HepG2 (cell line): Measurements from ENCODE around the gene HES6. TPM values are rescaled to one million over a fixed set of nuclear protein-coding genes. Genes with fewer than 3 reads are reported as not detected.

Experiments
- KAT8 ChIP-seq: IDR thresholded peaks from 2 replicates; pipeline ENCODE4 v1.6.1; 2016; ENCODE audit warnings: missing genetic modification reagents, missing compliant biosample characterization
- KDM4B ChIP-seq: sonication (generic); formaldehyde crosslinking; IDR thresholded peaks from 2 replicates; pipeline ENCODE4 v1.4.0; 2020; ENCODE audit warnings: missing genetic modification reagents
- MAFK ChIP-seq, 2 experiments: IDR thresholded peaks in 1 of 2; conservative IDR thresholded peaks in 1 of 2; 2 replicates each; pipeline ENCODE4 v1.6.1; 2011; ENCODE audit warnings: improper control_type of control experiment in 2 of 2, low read length in 2 of 2
- NCOR1 ChIP-seq: fragments of 200-600 bp; sonication (generic); IDR thresholded peaks from 2 replicates; pipeline ENCODE4 v1.7.0; 2017; ENCODE audit warnings: antibody characterized with exemption, low read length, borderline replicate concordance
- NFIB ChIP-seq: sonication (generic); formaldehyde crosslinking; IDR thresholded peaks from 2 replicates; pipeline ENCODE4 v1.9.0; 2021; ENCODE audit warnings: missing genetic modification reagents, mild to moderate bottlenecking, borderline replicate concordance
- NR2F2 ChIP-seq: IDR thresholded peaks from 2 replicates; pipeline ENCODE4 v1.6.1; 2012; ENCODE audit warnings: low read depth, inconsistent platforms, borderline replicate concordance
- TMF1 ChIP-seq: sonication (generic); formaldehyde crosslinking; IDR thresholded peaks from 2 replicates; pipeline ENCODE4 v1.8.1; 2022; ENCODE audit warnings: low read depth, missing genetic modification reagents
- ZBTB20 ChIP-seq: sonication (generic); formaldehyde crosslinking; IDR thresholded peaks from 2 replicates; pipeline ENCODE4 v1.8.1; 2023; ENCODE audit warnings: missing genetic modification reagents, low read depth, mild to moderate bottlenecking, borderline replicate concordance
- ZFX ChIP-seq: sonication (generic); formaldehyde crosslinking; IDR thresholded peaks from 2 replicates; pipeline ENCODE4 v1.4.0; 2020; ENCODE audit warnings: mild to moderate bottlenecking, low read depth, missing genetic modification reagents, moderate library complexity
- ZNF317 ChIP-seq: sonication (generic); formaldehyde crosslinking; IDR thresholded peaks from 2 replicates; pipeline ENCODE4 v1.5.0; 2020; ENCODE audit warnings: mild to moderate bottlenecking, missing genetic modification reagents
- ZNF567 ChIP-seq: sonication (generic); formaldehyde crosslinking; IDR thresholded peaks from 2 replicates; pipeline ENCODE4 v1.8.1; 2023; ENCODE audit warnings: mild to moderate bottlenecking, missing genetic modification reagents, borderline replicate concordance
- ZNF674 ChIP-seq: sonication (generic); formaldehyde crosslinking; IDR thresholded peaks from 2 replicates; pipeline ENCODE4 v1.5.0; 2020; ENCODE audit warnings: low read depth, mild to moderate bottlenecking, missing genetic modification reagents
- polyA plus RNA-seq, 8 experiments: library from polyadenylated mRNA; depleted of rRNA in 3 of 8; stranded (reverse) in 7 of 8; unstranded in 1 of 8; fragments of >200 nt; fragmentation: Illumina TruSeq in 4 of 8; extraction: Trizol in 4 of 8; gene quantifications; 2 replicates each; pipeline versions ENCODE4 v1.2.1 to v1.2.3, GENCODE V29; 2011 to 2016; ENCODE audit warnings: low read depth in 4 of 8, missing spikeins in 1 of 8, mixed read lengths in 1 of 8; ENCODE audit not compliant: insufficient read depth in 1 of 8
- total RNA-seq, 5 experiments: library from RNA; depleted of rRNA; stranded (reverse); fragments of >200 nt; fragmentation: Illumina TruSeq; extraction: Trizol; gene quantifications; 2 replicates each; pipeline ENCODE4 v1.2.3, GENCODE V29; 2016; ENCODE audit warnings: low read depth in 1 of 5
- TF ChIP-seq, protein P1 (sequence below): sonication (generic); formaldehyde crosslinking; IDR thresholded peaks from 2 replicates; pipeline ENCODE4 v1.4.0; 2020; ENCODE audit warnings: missing genetic modification reagents
- TF ChIP-seq, protein P2 (sequence below): sonication (generic); formaldehyde crosslinking; IDR thresholded peaks from 2 replicates; pipeline ENCODE4 v1.5.1; 2020; ENCODE audit warnings: mild to moderate bottlenecking, missing genetic modification reagents
- TF ChIP-seq, protein P3 (sequence below): IDR thresholded peaks from 2 replicates; pipeline ENCODE4 v1.6.1; 2016; ENCODE audit warnings: mild to moderate bottlenecking, missing biosample characterization, missing genetic modification reagents
- TF ChIP-seq, protein P4 (sequence below): sonication (generic); formaldehyde crosslinking; IDR thresholded peaks from 2 replicates; pipeline ENCODE4 v1.8.0; 2022; ENCODE audit warnings: mild to moderate bottlenecking, missing genetic modification reagents; ENCODE audit not compliant: insufficient replicate concordance

The HES6 gene
- total and polyA plus RNA-seq, 2 of the 13 experiments (the other 11 are each of a cell fraction or from before 2014, with no cell fraction given): 19.5 to 82.8 TPM

DNA sequence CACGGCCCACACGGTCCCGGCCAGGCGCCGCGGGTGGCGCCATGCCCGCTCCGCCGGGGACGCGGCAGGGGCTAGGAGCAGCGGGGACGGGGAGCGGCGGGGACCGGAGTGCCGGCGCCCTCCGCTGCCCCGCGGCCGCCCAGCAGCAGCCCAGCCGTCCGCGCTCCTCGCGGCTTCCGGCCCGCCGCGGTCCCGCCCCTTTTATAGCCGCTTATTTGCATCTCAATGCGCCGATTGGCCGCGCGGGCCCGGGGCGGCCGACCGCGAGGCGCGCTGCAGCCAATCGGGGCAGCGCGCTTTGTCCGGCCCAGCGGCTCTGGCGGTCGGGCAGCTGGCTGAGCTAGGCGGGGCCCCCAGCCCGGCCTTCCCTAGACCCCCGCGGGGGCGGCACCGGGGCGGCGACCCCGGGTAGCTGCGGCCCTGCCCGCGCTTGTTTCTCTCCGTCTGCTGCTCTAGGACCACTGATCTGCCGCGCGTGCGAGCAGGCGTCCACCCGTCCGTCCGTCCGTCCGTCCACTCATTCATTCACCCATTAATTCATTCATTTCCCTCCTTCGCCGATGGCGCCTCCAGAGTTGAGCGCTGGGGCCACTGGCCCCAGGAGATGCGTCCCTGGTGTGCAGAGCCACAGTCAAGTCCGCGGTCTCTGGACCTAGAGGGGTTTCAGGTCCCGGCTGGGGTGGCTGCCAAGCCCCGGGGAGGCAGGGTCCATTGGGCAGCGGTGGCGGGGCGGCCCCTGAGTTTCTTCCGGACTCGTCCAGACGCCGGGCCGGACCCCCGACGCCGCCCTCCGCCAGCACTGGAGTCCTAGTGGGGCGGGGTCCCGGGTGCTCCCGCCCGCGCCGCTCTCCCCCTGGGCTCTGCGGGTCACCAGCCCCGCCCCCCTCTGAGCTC, at the start of gene HES6 (continued):
- TF ChIP-seq, protein P1, sequence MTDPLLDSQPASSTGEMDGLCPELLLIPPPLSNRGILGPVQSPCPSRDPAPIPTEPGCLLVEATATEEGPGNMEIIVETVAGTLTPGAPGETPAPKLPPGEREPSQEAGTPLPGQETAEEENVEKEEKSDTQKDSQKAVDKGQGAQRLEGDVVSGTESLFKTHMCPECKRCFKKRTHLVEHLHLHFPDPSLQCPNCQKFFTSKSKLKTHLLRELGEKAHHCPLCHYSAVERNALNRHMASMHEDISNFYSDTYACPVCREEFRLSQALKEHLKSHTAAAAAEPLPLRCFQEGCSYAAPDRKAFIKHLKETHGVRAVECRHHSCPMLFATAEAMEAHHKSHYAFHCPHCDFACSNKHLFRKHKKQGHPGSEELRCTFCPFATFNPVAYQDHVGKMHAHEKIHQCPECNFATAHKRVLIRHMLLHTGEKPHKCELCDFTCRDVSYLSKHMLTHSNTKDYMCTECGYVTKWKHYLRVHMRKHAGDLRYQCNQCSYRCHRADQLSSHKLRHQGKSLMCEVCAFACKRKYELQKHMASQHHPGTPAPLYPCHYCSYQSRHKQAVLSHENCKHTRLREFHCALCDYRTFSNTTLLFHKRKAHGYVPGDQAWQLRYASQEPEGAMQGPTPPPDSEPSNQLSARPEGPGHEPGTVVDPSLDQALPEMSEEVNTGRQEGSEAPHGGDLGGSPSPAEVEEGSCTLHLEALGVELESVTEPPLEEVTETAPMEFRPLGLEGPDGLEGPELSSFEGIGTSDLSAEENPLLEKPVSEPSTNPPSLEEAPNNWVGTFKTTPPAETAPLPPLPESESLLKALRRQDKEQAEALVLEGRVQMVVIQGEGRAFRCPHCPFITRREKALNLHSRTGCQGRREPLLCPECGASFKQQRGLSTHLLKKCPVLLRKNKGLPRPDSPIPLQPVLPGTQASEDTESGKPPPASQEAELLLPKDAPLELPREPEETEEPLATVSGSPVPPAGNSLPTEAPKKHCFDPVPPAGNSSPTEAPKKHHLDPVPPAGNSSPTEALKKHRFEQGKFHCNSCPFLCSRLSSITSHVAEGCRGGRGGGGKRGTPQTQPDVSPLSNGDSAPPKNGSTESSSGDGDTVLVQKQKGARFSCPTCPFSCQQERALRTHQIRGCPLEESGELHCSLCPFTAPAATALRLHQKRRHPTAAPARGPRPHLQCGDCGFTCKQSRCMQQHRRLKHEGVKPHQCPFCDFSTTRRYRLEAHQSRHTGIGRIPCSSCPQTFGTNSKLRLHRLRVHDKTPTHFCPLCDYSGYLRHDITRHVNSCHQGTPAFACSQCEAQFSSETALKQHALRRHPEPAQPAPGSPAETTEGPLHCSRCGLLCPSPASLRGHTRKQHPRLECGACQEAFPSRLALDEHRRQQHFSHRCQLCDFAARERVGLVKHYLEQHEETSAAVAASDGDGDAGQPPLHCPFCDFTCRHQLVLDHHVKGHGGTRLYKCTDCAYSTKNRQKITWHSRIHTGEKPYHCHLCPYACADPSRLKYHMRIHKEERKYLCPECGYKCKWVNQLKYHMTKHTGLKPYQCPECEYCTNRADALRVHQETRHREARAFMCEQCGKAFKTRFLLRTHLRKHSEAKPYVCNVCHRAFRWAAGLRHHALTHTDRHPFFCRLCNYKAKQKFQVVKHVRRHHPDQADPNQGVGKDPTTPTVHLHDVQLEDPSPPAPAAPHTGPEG (CRISPR knock-in tag): peak; percentile 49; the same call in 1 of the 2 replicates
- TF ChIP-seq TMF1 (peak; percentile 21; the same call in 1 of the 2 replicates), NCOR1 (no peak), KDM4B (CRISPR knock-in tag) (no peak), KAT8 (CRISPR knock-in tag) (peak; percentile 52), ZBTB20 (CRISPR knock-in tag) (no peak; the same call in 1 of the 2 replicates), ZNF567 (no peak), MAFK (conservative IDR thresholded peaks at IDR 0.05 in 1 of 2, IDR thresholded peaks at IDR 0.05 in 1 of 2; ENCODE audit: low read length in 2 of 2) (no peak), ZNF317 (CRISPR knock-in tag) (0 out of 2 replicates have a peak, but pooled peaks have one; percentile 23), NR2F2 (no peak), ZNF674 (CRISPR knock-in tag) (no peak), NFIB (no peak), ZFX (peak; percentile 83)
- TF ChIP-seq, protein P2, sequence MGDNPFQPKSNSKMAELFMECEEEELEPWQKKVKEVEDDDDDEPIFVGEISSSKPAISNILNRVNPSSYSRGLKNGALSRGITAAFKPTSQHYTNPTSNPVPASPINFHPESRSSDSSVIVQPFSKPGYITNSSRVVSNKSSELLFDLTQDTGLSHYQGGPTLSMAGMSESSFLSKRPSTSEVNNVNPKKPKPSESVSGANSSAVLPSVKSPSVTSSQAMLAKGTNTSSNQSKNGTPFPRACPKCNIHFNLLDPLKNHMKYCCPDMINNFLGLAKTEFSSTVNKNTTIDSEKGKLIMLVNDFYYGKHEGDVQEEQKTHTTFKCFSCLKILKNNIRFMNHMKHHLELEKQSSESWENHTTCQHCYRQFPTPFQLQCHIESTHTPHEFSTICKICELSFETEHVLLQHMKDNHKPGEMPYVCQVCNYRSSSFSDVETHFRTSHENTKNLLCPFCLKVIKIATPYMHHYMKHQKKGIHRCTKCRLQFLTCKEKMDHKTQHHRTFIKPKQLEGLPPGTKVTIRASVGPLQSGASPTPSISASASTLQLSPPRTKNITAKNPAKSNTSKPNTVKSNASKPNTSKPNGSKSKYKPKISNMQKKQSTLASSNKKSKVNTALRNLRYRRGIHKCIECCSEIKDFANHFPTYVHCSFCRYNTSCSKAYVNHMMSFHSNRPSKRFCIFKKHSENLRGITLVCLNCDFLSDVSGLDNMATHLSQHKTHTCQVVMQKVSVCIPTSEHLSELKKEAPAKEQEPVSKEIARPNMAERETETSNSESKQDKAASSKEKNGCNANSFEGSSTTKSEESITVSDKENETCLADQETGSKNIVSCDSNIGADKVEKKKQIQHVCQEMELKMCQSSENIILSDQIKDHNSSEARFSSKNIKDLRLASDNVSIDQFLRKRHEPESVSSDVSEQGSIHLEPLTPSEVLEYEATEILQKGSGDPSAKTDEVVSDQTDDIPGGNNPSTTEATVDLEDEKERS: no peak
- TF ChIP-seq, protein P3, sequence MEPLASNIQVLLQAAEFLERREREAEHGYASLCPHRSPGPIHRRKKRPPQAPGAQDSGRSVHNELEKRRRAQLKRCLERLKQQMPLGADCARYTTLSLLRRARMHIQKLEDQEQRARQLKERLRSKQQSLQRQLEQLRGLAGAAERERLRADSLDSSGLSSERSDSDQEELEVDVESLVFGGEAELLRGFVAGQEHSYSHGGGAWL (CRISPR knock-in tag): no peak
- TF ChIP-seq, protein P4, sequence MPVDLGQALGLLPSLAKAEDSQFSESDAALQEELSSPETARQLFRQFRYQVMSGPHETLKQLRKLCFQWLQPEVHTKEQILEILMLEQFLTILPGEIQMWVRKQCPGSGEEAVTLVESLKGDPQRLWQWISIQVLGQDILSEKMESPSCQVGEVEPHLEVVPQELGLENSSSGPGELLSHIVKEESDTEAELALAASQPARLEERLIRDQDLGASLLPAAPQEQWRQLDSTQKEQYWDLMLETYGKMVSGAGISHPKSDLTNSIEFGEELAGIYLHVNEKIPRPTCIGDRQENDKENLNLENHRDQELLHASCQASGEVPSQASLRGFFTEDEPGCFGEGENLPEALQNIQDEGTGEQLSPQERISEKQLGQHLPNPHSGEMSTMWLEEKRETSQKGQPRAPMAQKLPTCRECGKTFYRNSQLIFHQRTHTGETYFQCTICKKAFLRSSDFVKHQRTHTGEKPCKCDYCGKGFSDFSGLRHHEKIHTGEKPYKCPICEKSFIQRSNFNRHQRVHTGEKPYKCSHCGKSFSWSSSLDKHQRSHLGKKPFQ (CRISPR knock-in tag): no peak
